Spinal cord (tissue), 10 donors: ENCODE results near the gene LSP1. TPM values are rescaled to one million over a fixed set of nuclear protein-coding genes. Genes with fewer than 3 reads are reported as not detected.
A peak's percentile ranks its signal among the peaks of the same experiment; 100 is the strongest.

ENCODE experiments used
- DNase-seq, 6 donors: peaks; one replicate each; pipeline versions ENCODE4 v3.0.0 to v3.0.0-alpha.2; 2013 to 2015; ENCODE audit warnings: low spot score in 6 of 6, low read depth in 4 of 6
- H3K27ac ChIP-seq: one replicate; pipeline ENCODE4 v1.5.1; 2013; ENCODE audit warnings: low read depth, low read length, control low read depth
- H3K27me3 ChIP-seq: one replicate; pipeline ENCODE4 v1.6.1; 2013; ENCODE audit warnings: low read length; ENCODE audit not compliant: control insufficient read depth, insufficient read depth
- H3K36me3 ChIP-seq: one replicate; pipeline ENCODE4 v1.6.1; 2013; ENCODE audit warnings: low read length; ENCODE audit not compliant: control insufficient read depth, insufficient read depth
- H3K4me1 ChIP-seq: one replicate; pipeline ENCODE4 v1.6.1; 2013; ENCODE audit warnings: low read length; ENCODE audit not compliant: control insufficient read depth, insufficient read depth
- H3K4me3 ChIP-seq: one replicate; pipeline ENCODE4 v1.5.1; 2013; ENCODE audit warnings: low read depth, low read length, control low read depth
- H3K9me3 ChIP-seq: one replicate; pipeline ENCODE4 v1.6.1; 2013; ENCODE audit warnings: low read length; ENCODE audit not compliant: control insufficient read depth, insufficient read depth
- WGBS: methylation state at CpG from one replicate; pipeline ENCODE4 v1.1.5; 2013; ENCODE audit warnings: missing lambda C conversion rate; ENCODE audit not compliant: insufficient coverage; 5-methylcytosine and 5-hydroxymethylcytosine counted together
- polyA plus RNA-seq, 2 donors: library from polyadenylated mRNA; unstranded; fragments of 120-200 nt; gene quantifications; one replicate each; pipeline ENCODE4 v1.2.1, GENCODE V29; 2013; ENCODE audit not compliant: insufficient read length in 2 of 2
- total RNA-seq, 2 donors: library from RNA; depleted of rRNA in 1 of 2; stranded (reverse); fragments of 120-200 nt in 1 of 2; fragments of >200 nt in 1 of 2; gene quantifications; one replicate each; pipeline versions ENCODE4 v1.2.3 to v1.2.4, GENCODE V29; 2013 to 2014
- donor health status: healthy.

LSP1 gene
- total and polyA plus RNA-seq, 4 donors, result 2.1 to 10.6 (median 7.9) TPM

GRCh38 chr11:1862588-1863351 is 9.9 kb downstream of the LSP1 start:
- H3K27ac ChIP-seq, result no peak overlapping the region
- WGBS, result 87% methylated on average over 12 of the region's 14 CpGs
- H3K4me1 ChIP-seq, result peaks cover 25% of the 10 kb centered on the region

GRCh38 chr11:1863352-1864216 is 10.7 kb downstream of the LSP1 start:
- peaks cover 25% of the 10 kb centered on the region for H3K4me1 ChIP-seq
- DNase-seq, result peak in 4 of 6 donors; percentile 8 to 80 (median 31)

More at GRCh38 chr11:1862588-1863351, 9.9 kb downstream of the LSP1 start:
- no peaks in the 10 kb centered on the region for H3K9me3 ChIP-seq
- H3K36me3 ChIP-seq, result no peaks in the 10 kb centered on the region
- H3K27me3 ChIP-seq, result no peaks in the 10 kb centered on the region
- no peak overlapping the region for H3K4me3 ChIP-seq
- DNase-seq, result no peak

GRCh38 chr11:1864231-1864630 is 11.3 kb downstream of the LSP1 start:
- DNase-seq, result no peak
- WGBS, result 46% methylated on average over 18 of the region's 18 CpGs
- Histone ChIP-seq H3K4me3 (no peak overlapping the region), H3K27ac (no peak overlapping the region), H3K4me1 (peaks cover 25% of the 10 kb centered on the region), H3K36me3 (no peaks in the 10 kb centered on the region), H3K9me3 (no peaks in the 10 kb centered on the region), H3K27me3 (peaks cover 3% of the 10 kb centered on the region)

More at GRCh38 chr11:1863352-1864216, 10.7 kb downstream of the LSP1 start:
- Histone ChIP-seq H3K9me3 (no peaks in the 10 kb centered on the region), H3K36me3 (no peaks in the 10 kb centered on the region), H3K27ac (no peak overlapping the region), H3K27me3 (no peaks in the 10 kb centered on the region), H3K4me3 (no peak overlapping the region)
- WGBS, result 36% methylated on average over 27 of the region's 27 CpGs

DNA sequence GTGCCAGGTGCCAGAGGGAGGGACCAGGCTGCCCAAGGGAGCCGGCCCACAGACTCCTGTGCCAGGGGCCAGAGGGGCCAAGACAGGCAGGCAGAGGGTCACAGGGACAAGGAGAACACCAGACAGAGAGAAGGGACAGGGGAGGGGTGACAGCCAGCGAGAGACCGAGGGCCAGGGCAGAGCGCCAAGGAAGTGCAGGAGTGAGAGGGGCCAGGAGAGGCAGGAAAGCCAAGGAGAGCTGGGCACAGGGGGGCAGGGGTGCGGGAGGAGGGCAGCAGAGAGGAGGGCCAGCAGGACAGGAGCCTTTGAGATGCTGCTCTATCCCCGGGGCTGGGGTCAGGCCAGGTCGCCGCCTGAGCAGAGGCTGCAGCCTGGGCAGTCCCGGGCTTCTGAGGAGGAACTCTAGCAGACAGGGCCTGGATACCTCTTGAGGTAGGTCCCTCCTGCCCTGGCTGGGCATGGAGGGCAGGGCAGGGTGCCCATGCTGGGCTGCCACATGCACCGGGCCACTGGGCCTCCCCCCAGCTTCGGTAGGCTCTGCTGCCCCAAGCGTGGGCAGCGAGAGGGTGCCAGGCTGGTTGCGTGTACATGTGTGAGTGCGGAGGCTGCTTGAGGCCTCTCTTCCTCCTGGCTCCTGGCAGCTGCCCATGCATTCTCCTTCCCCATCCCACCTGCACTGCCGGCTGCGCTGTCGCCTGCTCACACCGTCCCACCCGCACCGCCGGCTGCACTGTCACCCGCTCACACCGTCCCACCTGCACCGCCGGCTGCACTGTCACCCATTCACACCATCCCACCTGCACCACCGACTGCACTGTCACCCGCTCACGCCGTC is 12.2 kb downstream of the LSP1 start:
- no peak overlapping the region for H3K27ac ChIP-seq
- peaks cover 25% of the 10 kb centered on the region for H3K4me1 ChIP-seq
- no peaks in the 10 kb centered on the region for H3K36me3 ChIP-seq
- H3K9me3 ChIP-seq, result no peaks in the 10 kb centered on the region
- peaks cover 3% of the 10 kb centered on the region for H3K27me3 ChIP-seq
- H3K4me3 ChIP-seq, result no peak overlapping the region
- 76% methylated on average over 26 of the region's 30 CpGs for WGBS
- peak in 1 of 6 donors; percentile 40 for DNase-seq

- DNase-seq, result no peak
- peaks cover 33% of the 10 kb centered on the region for H3K4me1 ChIP-seq
- no peak overlapping the region for H3K27ac ChIP-seq
- whole genome bisulfite sequencing, result 93% methylated on average over 7 of the region's 8 CpGs
- no peaks in the 10 kb centered on the region for H3K9me3 ChIP-seq
- H3K27me3 ChIP-seq, result peaks cover 12% of the 10 kb centered on the region
- H3K4me3 ChIP-seq, result no peak overlapping the region
- H3K36me3 ChIP-seq, result no peaks in the 10 kb centered on the region
Measured at GRCh38 chr11:1866226-1866625, 13.3 kb downstream of the LSP1 start.

DNA sequence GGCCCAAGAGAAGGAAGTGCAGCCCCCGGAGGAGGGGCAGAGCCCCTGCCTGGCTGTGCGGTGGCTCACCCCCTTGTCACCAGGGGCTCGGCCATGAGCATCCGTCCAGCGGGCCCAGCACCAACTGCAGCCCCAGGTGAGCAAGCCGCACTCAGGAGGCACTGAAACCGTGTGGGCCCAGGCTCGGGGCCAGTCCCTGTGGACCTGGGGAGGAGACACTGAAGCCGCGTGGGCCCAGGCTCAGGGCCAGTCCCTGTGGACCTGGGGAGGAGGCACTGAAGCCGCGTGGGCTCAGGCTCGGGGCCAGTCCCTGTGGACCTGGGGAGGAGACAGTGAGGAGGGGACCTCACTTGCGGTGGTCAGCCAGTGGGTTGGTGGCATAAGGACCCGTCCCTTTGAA is 13.9 kb downstream of the LSP1 start:
- Histone ChIP-seq H3K9me3 (no peaks in the 10 kb centered on the region), H3K27me3 (peaks cover 14% of the 10 kb centered on the region), H3K4me1 (peaks cover 33% of the 10 kb centered on the region), H3K27ac (no peak overlapping the region), H3K36me3 (no peaks in the 10 kb centered on the region), H3K4me3 (no peak overlapping the region)
- 84% methylated on average over 15 of the region's 15 CpGs for WGBS
- no peak for DNase-seq

- Histone ChIP-seq H3K27me3 (peaks cover 14% of the 10 kb centered on the region), H3K4me1 (peaks cover 33% of the 10 kb centered on the region)
Measured at GRCh38 chr11:1867381-1867780, 14.5 kb downstream of the LSP1 start.

GRCh38 chr11:1868056-1868635 is 15.3 kb downstream of the LSP1 start:
- WGBS, result 88% methylated on average over 13 of the region's 14 CpGs
- no peaks in the 10 kb centered on the region for H3K9me3 ChIP-seq
- H3K4me1 ChIP-seq, result peaks cover 37% of the 10 kb centered on the region
- H3K27ac ChIP-seq, result no peak overlapping the region
- no peak overlapping the region for H3K4me3 ChIP-seq
- DNase-seq, result no peak
- H3K36me3 ChIP-seq, result no peaks in the 10 kb centered on the region
- peaks cover 14% of the 10 kb centered on the region for H3K27me3 ChIP-seq

More at GRCh38 chr11:1867381-1867780, 14.5 kb downstream of the LSP1 start:
- WGBS, result 69% methylated on average over 5 of the region's 8 CpGs
- no peak overlapping the region for H3K27ac ChIP-seq
- no peak for DNase-seq
- no peaks in the 10 kb centered on the region for H3K9me3 ChIP-seq
- H3K36me3 ChIP-seq, result no peaks in the 10 kb centered on the region
- no peak overlapping the region for H3K4me3 ChIP-seq
